Ammon's horn (tissue), 1 donor: Measurements from ENCODE around the gene C17orf100.

ENCODE experiments used
- DNase-seq: peaks from one replicate; pipeline ENCODE4 v3.0.0-alpha.2; 2016; ENCODE audit warnings: low spot score

C17orf100 gene

DNA sequence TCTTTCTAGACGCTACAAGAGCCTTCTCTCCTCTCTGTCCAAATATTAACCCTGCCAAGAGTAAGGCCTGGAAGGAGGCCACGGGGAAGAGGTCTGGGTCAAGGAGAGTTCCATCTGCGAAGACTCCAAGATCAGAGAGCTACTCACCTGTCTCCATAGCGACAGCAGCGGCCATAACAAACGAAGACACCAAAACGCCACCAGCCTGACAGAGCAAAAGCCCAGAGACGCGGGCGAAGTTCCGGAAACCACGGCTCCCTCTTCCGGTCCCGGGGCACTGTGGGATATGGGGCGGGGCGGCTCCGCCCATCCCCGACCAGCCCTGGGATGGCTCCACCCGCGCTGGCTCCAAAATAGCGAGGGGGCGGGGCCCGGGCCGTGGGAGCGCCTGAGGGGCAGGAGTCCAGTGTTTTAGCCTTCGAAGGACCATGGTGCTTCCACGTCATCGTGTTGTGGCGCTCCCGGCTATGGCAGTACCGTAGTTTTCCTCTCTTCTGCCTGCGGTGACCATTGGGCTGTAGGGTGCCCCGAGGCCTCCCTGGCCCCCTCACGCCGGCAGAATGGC, at the start of gene C17orf100, which contains the start of gene MED31:
TSS of gene C17orf100 (plus strand) at position 409 of the 565 bp plus-strand sequence. CDS start at position 561, 152 bp downstream.
TSS of gene MED31 (minus strand) at position 252 of the 565 bp plus-strand sequence. CDS start at position 175, 77 bp downstream.
- peak; percentile 89 for DNase-seq

DNA sequence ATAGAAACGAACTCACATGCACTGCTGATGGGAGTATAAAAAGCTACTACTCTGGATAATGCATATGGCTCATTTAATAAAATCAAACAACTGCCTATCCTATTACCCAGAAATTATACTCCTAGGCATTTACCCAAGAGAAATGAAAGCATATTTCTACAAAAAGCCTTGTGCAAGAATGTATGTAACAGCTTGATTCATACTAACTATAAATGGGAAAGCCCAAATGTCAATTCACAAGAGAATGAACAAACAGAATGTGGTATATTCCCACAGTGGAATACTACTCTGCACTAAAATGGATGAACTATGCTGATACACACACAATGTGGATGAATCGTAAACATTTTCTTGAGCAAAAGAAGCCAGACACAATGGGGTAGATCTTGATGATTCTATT, 49.4 kb upstream of the C17orf100 start:
- DNase-seq = no peak

DNA sequence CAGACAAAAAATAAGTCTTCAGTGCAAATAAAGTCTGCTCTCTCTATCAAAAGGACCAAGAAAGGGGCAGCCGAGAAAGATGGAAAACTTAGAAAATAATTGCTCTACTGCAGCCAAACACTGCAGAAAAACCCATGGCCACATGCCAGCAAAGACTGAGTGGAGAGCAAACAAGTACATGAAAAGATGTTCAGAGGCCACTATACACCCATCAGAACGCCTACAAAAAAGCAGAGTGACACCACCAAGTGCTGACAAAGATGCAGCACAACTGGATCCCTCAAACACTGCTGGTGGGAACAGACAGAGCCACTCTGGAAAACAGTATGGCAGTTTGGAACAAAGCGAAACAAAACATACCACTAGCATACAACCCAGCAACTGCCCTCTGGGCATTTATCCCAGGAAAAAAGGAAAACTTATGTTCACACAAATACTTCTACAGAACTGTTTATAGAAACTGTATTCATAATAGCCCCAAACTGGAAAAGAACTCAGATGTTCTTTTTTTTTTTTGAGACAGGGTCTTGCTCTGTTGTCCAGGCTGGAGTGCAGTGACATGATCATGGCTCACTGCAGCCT, 47.7 kb upstream of the C17orf100 start:
- peak; percentile 19 for DNase-seq

DNA sequence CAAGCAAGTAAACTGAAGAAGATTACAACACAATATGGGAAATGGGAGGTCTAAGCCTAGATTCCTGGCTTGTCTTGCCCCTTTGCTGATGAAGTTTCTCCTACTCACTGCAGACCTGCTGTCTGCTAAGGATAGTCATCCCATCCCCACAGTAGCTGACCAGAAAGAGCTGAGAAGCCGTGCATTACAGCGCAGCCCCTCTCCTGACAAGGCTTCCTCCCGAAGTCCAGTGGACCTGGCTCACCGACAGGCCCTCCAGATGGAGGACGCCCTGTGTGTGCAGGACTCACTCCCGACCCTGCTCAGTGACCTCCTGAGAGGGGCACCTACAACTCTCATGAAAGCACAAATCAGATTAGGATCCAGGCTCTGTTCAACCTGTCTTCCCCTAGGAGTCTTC, 46.4 kb upstream of the C17orf100 start:
- no peak for DNase-seq

DNA sequence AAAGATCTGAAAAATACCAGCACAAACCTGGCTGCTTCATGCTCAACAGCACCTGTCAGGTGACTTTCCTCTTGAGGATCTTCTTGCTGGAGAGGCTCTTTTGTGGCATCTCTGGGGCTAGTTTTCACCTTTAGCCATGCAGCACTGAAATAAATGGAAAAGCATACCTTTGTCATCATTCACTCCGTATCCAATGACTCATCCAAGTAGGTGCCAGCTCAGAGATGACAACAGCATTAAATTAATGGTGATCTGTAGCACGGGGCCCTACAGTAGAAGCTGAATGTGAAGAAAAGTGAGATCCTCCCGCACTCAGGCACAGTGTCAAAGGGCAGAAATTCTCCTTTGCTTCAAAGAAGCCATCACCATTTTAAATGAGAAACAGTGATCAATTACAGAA, 43.2 kb upstream of the C17orf100 start:
- DNase-seq = no peak

DNA sequence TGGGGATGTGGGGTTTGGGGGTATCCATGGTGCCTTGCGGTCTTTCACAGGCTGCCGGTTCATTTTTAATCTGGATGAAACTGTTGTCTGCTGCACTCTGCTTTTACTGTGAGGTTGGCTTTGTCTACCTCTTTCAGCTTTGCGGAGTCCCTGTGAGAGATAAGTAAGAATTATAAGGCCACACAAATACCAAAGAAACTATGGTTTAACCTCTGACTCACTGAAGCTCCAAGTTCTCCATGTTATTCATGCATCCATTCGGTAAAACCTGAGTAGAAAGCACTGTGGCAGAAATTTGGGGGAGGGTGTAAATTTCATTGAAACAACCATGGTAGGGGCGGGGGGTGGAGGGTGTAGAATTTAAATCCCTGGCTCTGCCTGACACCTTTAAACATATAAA, 41.6 kb upstream of the C17orf100 start:
- no peak for DNase-seq

DNA sequence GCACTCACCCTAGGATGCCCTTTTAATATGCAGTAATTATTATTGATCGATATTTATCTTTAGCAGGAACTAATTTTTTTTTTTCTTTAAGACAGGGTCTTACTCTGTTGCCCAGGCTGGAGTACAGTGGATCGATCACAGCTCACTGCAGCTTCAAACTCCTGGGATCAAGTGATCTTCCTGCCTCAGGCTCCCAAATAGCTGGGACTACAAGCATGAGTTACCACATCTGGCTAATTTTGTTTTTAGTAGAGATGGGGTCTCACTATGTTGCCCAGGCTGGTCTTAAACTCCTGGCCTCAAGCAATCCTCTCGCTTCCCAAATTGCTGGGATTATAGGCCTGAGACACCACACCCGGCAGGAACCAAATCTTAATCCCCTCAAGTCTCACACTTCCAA, 40.3 kb upstream of the C17orf100 start:
- no peak for DNase-seq

DNA sequence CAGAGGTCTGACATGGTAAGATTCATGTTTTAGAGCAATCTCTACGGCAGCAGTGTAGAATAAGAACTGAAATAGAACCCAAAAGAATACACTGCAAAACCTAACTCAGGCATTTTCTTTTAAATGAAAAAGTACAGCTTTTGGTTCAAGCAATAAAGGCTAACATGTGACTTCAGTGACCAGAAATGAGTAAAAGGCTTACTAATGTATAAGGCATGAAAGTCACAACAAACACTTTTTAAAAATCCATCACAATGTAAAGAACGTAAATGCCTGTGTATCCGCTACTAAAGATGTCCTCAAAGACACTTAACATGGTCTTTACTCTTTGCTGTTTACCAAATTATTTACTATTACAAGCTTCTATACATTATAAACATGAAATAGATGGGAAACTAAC, 27.6 kb upstream of the C17orf100 start:
- DNase-seq = no peak

DNA sequence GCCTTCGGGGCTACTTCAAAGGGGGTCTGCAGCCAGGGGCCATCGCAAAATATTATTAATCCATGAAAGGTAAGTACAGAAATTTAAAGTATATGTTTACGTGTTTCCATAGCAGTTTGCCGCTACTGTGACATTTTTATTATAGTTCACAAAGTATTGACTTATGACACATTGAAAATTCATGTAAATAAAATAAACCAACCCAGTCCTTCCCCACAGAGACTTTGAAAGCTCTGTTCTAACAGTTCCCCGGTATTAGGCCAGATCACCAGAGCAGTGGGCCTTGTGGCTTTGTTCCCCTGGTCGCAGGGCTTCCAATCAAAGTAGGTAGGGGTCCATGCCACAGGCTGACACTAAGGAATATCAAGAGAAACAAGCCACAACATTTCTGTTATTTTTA, 24.9 kb upstream of the C17orf100 start:
- no peak for DNase-seq

DNA sequence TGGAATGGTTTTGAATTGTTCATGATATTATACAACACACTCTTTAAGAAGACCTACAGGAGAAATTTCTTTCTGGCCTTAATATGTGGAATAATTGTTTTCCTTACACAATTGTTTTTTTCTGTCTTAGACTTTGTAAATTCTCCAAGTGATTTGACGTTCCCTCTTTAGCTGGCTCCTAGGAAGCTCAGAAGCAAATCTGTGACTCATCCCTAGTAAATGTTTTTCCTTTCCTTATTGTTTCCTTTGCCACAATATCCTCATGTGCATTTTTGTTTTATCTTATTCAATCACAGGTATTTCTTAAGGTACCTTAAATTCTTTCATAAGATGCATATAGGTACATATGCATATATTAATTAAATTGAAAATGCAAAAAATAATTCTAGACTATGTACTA, 24.5 kb upstream of the C17orf100 start:
- no peak for DNase-seq

DNA sequence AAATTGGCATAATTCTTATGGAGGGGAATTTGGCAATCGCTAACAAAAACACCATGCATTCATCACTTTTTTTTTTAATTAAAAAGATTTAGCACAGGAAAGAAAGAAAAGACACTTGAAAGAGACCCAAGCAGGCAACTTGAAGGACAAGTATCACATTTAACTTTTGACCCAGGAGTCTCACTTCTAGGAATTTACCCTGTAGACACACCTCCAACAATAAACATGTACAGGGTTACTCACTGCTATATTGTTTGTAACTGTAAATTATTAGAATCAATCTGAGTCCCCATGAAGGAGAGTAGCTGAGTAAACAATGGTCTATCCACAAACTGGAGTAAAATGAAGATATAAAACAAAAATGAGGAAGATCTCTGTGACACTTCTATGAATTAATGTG, 21.2 kb upstream of the C17orf100 start:
- no peak for DNase-seq

DNA sequence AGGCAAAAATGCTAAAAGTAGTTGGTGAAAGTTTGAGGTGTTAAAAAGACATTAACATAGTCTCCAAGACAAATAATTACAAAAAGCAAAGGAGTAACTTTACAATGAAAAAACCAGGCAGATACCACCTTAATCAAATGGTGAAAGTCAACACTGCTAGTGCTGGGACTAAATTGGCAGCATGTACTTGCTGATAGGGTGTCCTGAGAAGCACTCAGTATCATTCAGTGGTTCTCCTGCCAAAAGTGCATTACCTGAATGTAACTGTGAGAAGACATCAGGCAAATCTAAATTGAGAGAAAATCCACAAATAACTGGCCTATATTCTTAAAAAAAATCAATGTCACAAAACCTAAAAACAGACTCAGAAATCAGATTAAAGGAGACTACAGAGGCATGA, 19.0 kb upstream of the C17orf100 start:
- DNase-seq = no peak

DNA sequence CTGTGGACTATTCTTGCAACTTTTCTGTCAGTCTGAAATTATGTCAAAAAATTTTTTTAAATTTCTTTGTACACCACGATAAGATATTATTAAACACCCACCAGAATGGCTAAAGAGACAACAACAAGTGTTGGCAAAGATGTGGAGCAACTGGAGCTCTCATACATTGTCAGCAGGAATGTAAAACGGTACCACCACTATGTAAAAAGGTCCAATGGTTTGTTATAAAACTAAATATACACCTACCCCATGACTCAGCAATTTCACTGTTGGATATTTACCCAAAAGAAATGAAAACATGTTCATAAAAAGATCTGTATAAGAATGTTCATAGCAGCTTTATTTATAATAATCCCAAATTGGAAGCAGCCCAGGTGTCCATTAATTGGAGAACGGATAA, 18.3 kb upstream of the C17orf100 start:
- no peak for DNase-seq

DNA sequence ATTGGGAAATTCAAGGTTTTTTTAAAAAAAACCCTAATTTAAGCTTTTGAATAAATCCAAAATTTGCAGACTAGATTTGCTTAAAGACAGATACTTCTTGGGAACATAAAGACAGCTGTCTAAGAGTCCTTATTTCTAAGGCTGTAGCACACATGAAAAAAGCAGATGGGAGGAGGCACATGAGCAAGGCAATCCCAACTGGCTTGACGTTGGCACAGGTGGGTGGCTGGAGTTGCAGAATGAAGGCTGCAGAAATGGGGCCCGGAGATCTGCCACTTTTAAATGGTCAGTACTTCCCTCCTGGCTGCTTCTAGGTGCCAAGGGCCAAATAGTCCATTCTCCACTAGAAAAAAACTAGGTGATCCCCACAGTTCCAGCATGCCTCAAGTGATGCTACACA, 15.5 kb upstream of the C17orf100 start:
- no peak for DNase-seq

DNA sequence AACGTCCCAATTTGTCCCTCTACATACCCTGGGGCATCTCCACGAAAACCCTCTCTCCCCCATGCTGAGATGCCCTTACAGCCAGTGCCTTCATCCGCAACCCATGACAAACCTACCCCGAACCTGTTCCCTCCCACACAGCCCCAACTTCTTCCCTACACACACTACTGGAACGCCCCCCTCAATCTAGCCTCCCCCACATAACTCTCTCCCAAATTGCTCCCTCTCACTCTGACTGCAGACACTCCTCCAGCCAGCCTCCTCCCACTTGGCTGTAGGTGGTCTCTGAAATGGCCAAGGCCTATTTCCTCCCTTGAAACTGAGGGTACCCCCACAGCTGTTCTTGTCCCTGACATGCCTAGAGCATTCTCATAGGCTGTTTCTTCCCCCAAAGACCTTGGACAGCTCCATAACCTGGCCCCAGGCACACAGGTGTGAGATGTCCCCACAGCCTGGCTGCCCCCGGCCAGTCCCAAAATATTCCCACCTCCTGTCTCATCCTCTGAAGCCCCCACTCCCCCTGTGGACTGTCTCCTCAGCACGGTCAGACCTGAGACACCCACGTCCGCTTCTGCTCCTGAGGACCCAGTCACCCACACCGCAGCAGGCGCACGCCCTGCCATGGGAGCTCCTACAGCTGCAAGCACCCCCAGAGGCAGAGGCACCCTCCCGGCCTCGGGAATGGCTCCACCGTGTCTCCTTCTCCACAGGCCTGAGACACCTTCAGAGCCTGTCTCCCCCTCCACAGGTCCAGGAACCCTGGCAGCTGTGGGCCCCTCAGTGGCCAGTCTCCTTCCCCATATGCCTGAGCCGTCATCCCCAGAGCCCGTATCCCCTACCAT, 14.7 kb upstream of the C17orf100 start:
- DNase-seq = no peak

DNA sequence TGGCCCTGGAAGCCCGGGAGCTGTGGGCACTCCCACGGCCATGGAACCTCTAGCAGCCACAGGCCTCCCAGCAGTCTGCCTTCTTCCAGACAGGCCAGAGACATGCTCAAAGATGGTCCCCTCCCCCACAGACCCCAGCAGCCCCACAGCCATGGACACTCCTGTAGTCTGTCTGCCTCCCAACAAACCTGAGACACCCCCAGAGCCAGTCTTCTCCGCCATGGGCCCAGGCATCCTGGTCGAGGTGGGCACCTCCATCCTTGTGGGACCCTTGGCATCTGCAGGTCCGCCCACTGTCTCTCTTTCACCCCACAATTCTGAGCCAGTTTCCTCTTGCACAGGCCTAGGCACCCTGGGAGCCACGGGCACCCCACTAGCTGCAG, 14.1 kb upstream of the C17orf100 start:
- DNase-seq = no peak

DNA sequence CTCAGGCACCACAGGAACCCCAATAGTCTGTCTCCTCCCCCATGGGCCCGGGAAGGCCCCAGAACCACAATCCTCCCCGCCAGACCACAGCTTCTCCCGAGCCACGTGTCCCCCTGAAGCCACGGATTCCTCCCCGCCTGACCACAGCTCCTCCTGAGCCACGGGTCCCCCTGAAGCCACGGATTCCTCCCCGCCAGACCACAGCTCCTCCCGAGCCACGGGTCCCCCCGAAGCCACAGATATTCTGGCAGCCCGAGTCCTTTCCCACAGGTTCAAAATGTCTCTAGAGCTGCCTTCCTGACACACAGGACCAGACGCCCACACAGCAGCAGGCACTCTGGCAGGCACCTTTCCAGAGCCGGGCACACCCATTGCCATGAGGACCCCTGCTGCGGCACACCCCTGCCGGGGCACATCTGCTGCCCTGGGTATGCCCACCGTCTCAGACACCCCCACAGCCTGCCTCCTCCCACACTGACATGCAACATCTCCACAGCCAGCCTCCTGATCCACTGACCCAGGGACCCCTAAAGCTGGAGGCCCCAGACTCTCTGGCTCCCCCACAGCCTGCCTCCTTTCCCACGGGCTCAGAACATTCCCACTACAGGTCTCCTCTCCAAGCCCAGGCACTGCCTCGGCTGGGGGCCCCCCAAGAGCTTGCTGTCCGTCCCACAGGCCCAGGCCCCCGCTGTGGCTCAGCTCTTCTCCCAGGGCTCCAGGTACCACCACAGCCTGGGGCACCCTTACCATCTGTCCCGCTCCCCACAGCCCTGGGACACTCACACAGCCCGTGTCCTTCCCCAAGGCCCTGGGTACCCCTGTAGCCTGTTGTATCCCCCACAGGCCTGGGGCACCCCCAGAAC, 13.3 kb upstream of the C17orf100 start:
- no peak for DNase-seq

DNA sequence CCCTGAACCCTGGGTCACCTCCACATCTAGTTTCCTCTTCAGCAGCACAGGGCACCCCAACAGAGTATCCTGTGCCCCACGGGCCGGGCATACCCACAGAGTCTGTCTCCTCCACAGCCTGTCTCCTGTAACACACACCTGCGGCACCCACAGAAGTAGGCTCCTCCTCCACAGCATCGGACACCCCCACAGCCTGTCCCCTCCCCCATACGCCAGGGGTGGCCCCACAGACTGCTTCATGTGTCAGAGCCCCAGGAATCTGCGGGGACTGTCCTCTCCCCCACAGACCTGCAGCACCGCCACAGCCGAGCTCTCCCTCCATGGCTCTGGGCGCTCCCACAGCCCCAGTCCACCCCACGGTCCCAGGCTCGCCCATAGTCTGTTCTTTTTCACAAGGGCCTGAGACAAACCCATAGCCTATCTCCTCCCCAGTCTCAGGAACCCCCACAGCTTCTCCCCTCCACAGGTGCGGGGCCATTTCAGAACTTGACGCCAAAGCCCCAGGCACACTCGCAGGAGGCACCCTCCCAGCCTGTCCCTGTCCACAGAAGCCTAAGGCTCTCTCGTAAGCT, 12.5 kb upstream of the C17orf100 start:
- no peak for DNase-seq

DNA sequence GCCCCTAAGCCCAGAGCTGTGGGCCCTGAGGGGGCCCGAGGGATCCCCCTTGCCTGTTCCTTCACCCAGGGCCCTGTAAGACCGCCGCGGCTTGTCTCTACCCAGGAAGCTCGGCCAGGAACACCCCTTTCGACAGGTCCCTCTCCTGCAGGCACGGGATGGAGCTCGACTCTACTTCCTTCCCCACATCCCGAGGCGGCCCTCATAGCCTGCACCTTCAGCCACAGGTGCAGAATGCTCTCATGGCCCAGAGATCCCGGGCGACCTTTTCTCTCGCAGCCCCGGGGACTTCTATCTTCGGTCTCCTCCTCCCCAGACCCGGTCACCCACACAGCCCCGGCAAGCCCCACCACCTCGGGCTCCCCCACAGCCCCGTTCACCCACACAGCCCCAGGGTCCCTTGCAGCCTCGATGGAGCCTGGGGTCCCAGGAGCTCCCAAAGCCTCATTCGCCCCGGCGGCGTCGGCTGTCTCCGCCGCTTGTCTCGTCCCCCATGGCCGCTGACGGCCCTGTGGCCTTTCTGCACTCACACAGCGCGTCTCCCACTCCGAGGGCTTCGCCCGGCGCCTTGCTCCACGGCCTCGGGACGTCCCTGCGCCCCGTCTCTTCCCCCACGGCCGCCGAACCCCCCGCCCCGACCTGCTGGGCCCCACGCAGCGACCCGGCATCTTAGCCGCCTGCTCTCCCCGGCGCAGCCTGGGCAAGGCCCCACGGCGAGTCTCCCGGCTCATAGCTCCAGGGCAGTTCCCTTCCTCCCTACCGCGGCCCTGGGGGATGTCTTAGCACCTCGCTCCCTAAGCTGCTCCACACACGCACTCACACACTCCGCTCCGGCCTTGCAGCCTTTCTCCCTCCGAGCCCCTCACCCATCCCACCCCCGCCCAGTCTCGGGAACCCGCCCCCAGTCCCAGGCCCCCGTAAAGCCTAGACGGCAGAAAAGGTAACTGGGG, 11.7 kb upstream of the C17orf100 start:
- DNase-seq = no peak

DNA sequence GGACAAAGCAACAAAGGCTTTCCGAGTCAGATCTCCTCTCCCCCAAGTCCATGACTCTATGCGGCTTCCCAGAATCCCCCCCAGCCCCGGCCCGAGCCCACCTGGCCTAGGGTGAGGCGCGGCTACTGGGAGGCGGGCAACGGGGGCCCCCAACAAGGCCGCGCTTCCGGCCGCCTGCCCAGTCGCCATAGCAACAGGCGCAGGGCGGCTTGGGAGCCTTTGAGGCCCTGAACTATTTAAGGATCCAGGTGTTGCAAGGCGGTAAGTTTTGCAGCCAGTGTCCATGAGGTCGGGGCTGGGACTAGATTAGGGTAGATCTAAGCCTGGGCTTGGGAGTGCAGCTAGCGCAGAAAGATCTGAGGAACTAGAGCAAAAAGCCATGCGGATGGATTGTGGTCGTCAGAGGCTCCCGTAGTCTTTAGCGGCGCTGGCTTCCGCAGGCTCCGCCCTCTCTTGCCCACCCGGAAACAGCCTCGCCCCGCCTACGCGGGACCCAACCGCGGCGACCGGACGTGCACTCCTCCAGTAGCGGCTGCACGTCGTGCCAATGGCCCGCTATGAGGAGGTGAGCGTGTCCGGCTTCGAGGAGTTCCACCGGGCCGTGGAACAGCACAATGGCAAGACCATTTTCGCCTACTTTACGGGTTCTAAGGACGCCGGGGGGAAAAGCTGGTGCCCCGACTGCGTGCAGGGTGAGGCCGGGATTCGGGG, 10.9 kb upstream of the C17orf100 start, which contains the start of the genes KIAA0753 and TXNDC17:
TSS of gene KIAA0753 (minus strand) at position 176 of the 711 bp plus-strand sequence. CDS start 5,608 bp downstream, outside the sequence.
TSS of gene TXNDC17 (plus strand) at position 525 of the 711 bp plus-strand sequence. CDS start at position 548, 23 bp downstream.
- peak; percentile 90 for DNase-seq
